OCI-LY1 (cell line): ENCODE data around the gene CCL4.

Source experiments
- H2AFZ ChIP-seq: fragments of 200-600 bp; sonication (generic), shearing (Covaris generic); 2 replicates; pipeline ENCODE4 v1.6.0; 2014; ENCODE audit warnings: antibody characterized with exemption, mild to moderate bottlenecking, low read length
- H3F3A ChIP-seq: fragments of 200-600 bp; sonication (generic), shearing (Covaris generic); 2 replicates; pipeline ENCODE4 v1.6.0; 2014; ENCODE audit warnings: mild to moderate bottlenecking, antibody characterized with exemption, low read length, moderate library complexity; ENCODE audit not compliant: insufficient read depth
- H3K27ac ChIP-seq: fragments of 200-600 bp; sonication (generic); 2 replicates; pipeline ENCODE4 v1.5.1; 2014; ENCODE audit warnings: low read length, mixed run types, mild to moderate bottlenecking, low read depth; ENCODE audit not compliant: poor library complexity, severe bottlenecking
- H3K27me3 ChIP-seq: fragments of 200-600 bp; sonication (generic); 2 replicates; pipeline ENCODE4 v1.6.0; 2014; ENCODE audit warnings: antibody characterized with exemption, mild to moderate bottlenecking, low read length, moderate library complexity; ENCODE audit not compliant: insufficient read depth
- H3K36me3 ChIP-seq: fragments of 200-600 bp; sonication (generic); 2 replicates; pipeline ENCODE4 v1.6.1; 2014; ENCODE audit warnings: mild to moderate bottlenecking, antibody characterized with exemption, low read length, moderate library complexity, mixed read lengths; ENCODE audit not compliant: insufficient read depth
- H3K4me1 ChIP-seq: fragments of 200-600 bp; sonication (generic); 2 replicates; pipeline ENCODE4 v1.5.1; 2014; ENCODE audit warnings: mild to moderate bottlenecking, low read length, moderate library complexity; ENCODE audit not compliant: insufficient read depth, severe bottlenecking
- H3K4me2 ChIP-seq: fragments of 200-600 bp; sonication (generic), shearing (Covaris generic); 2 replicates; pipeline ENCODE4 v1.6.1; 2014; ENCODE audit warnings: low read length
- H3K4me3 ChIP-seq: fragments of 200-600 bp; sonication (generic); 2 replicates; pipeline ENCODE4 v1.5.1; 2014; ENCODE audit warnings: low read length, low read depth, mild to moderate bottlenecking, mixed read lengths; ENCODE audit not compliant: poor library complexity, severe bottlenecking
- H3K79me2 ChIP-seq: fragments of 200-600 bp; shearing (Covaris generic); 2 replicates; pipeline ENCODE4 v1.6.1; 2016; ENCODE audit warnings: mixed run types, low read length, mixed read lengths; ENCODE audit not compliant: insufficient read depth
- H3K9ac ChIP-seq: fragments of 200-600 bp; sonication (generic), shearing (Covaris generic); 2 replicates; pipeline ENCODE4 v1.6.1; 2014; ENCODE audit warnings: mild to moderate bottlenecking, low read length, mixed read lengths
- H3K9me2 ChIP-seq: fragments of 200-600 bp; sonication (generic), shearing (Covaris generic); 2 replicates; pipeline ENCODE4 v1.6.1; 2014; ENCODE audit warnings: low read depth, mild to moderate bottlenecking, low read length, mixed read lengths
- H3K9me3 ChIP-seq: fragments of 200-600 bp; shearing (Covaris generic); 2 replicates; pipeline ENCODE4 v1.6.1; 2014; ENCODE audit warnings: low read length, mixed read lengths
- H4K20me1 ChIP-seq: fragments of 200-600 bp; sonication (generic), shearing (Covaris generic); 2 replicates; pipeline ENCODE4 v1.6.0; 2016; ENCODE audit warnings: mild to moderate bottlenecking, low read length; ENCODE audit not compliant: insufficient read depth
- CTCF ChIP-seq: fragments of 200-600 bp; sonication (generic), shearing (Covaris generic); IDR thresholded peaks from 2 replicates; pipeline ENCODE4 v1.5.1; 2017; ENCODE audit warnings: mild to moderate bottlenecking, antibody characterized with exemption, low read length, moderate library complexity, mixed read lengths
- EZH2 ChIP-seq: fragments of 200-600 bp; sonication (generic), shearing (Covaris generic); IDR thresholded peaks from 2 replicates; pipeline ENCODE4 v1.8.0; 2017; ENCODE audit warnings: borderline replicate concordance, mixed run types, mild to moderate bottlenecking, antibody characterized with exemption, low read length, moderate library complexity, mixed read lengths

Gene CCL4

GRCh38 chr17:36149296-36149820, 45.7 kb downstream of the CCL4 start:
- Histone ChIP-seq H3K27me3 (no peaks in the 10 kb centered on the region), H3K27ac (no peak overlapping the region), H3K4me3 (no peak overlapping the region), H3K4me2 (no peak overlapping the region), H3K4me1 (no peaks in the 10 kb centered on the region), H2AFZ (no peak overlapping the region), H3K36me3 (no peaks in the 10 kb centered on the region), H3K9me3 (no peaks in the 10 kb centered on the region), H3K9ac (no peak overlapping the region), H3F3A (no peaks in the 10 kb centered on the region), H4K20me1 (no peaks in the 10 kb centered on the region), H3K79me2 (no peaks in the 10 kb centered on the region), H3K9me2 (no peaks in the 10 kb centered on the region)
- TF ChIP-seq CTCF (no peak), EZH2 (no peak)

- Histone ChIP-seq H3K4me1 (no peaks in the 10 kb centered on the region), H2AFZ (no peak overlapping the region), H3K27ac (no peak overlapping the region), H3K27me3 (no peaks in the 10 kb centered on the region), H3K79me2 (no peaks in the 10 kb centered on the region), H3K4me2 (no peak overlapping the region), H3K9me2 (no peaks in the 10 kb centered on the region), H3K9me3 (no peaks in the 10 kb centered on the region), H3F3A (no peaks in the 10 kb centered on the region), H4K20me1 (no peaks in the 10 kb centered on the region), H3K36me3 (no peaks in the 10 kb centered on the region), H3K4me3 (no peak overlapping the region), H3K9ac (no peak overlapping the region)
- TF ChIP-seq EZH2: no peak
- TF ChIP-seq CTCF: no peak
Measured at GRCh38 chr17:36151891-36152638, 48.4 kb downstream of the CCL4 start.

GRCh38 chr17:36152639-36153120, 49.1 kb downstream of the CCL4 start:
- no peaks in the 10 kb centered on the region for H3K9me2 ChIP-seq
- no peak overlapping the region for H2AFZ ChIP-seq
- TF ChIP-seq CTCF: no peak
- TF ChIP-seq EZH2: no peak
- no peak overlapping the region for H3K9ac ChIP-seq
- H4K20me1 ChIP-seq: no peaks in the 10 kb centered on the region
- H3K27ac ChIP-seq: no peak overlapping the region
- no peaks in the 10 kb centered on the region for H3K4me1 ChIP-seq
- no peaks in the 10 kb centered on the region for H3F3A ChIP-seq
- no peaks in the 10 kb centered on the region for H3K79me2 ChIP-seq
- no peaks in the 10 kb centered on the region for H3K36me3 ChIP-seq
- no peaks in the 10 kb centered on the region for H3K9me3 ChIP-seq
- H3K4me3 ChIP-seq: no peak overlapping the region
- no peaks in the 10 kb centered on the region for H3K27me3 ChIP-seq
- H3K4me2 ChIP-seq: no peak overlapping the region
